Measurements from ENCODE around the gene RNF186. TPM values are rescaled to one million over a fixed set of nuclear protein-coding genes. Genes with fewer than 3 reads are reported as not detected.

RNF186 gene
- total RNA-seq, 1 donor from 2014 or later: not detected

DNA sequence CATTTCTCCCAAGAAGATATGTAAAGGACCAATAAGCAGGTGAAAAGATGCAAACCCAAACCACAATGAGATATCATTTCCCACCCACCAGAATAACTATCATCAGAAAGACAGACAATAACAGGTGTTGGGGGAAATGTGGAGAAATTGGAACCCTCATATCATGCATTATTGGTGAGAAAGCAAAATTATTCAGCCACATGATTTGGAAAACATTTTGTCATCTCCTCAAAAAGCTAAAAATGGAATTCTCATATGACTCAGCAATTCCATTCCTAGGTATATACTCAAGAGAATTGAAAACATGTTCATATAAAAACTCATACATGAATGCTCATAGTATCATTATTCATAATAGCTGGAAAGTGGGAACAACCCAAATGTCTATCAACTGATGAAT lies 25.1 kb upstream of the RNF186 start:
- no peak for TF ChIP-seq CTCF (IDR thresholded peaks at IDR 0.05; ENCODE audit: unreplicated experiment)
- Mint-ChIP-seq H3K27me3 (peaks cover 15% of the 10 kb centered on the region), H3K4me3 (ENCODE audit: low read depth) (no peak overlapping the region), H3K4me1 (ENCODE audit: low read depth) (peaks cover 3% of the 10 kb centered on the region), H3K36me3 (ENCODE audit: insufficient read depth) (no peaks in the 10 kb centered on the region), H3K9me3 (ENCODE audit: low read depth) (no peaks in the 10 kb centered on the region), H3K27ac (no peak overlapping the region)
- no peak for DNase-seq (ENCODE audit: low spot score, unreplicated experiment)

DNA sequence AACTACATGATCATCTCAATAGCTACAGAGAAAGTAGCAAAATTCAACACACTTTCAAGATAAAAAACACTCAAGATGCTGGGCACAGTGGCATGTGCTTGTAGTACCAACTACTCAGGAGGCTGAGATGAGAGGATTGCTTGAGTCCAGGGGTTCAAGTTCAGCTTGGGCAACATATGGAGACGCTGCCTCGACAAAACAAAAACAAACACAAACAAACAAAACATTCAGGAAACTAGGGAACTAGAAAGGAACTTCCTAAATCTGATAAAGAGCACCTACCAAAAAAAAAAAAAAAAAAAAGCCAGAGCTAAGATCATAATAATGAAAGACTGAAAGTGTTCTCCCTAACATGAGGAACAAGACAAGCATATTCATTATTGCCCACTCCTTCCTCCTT lies 22.8 kb upstream of the RNF186 start:
- H3K4me3 Mint-ChIP-seq (ENCODE audit: low read depth): no peak overlapping the region
- no peak for DNase-seq (ENCODE audit: low spot score, unreplicated experiment)
- H3K36me3 Mint-ChIP-seq (ENCODE audit: insufficient read depth): no peaks in the 10 kb centered on the region
- no peak overlapping the region for H3K27ac Mint-ChIP-seq
- H3K27me3 Mint-ChIP-seq: peaks cover 15% of the 10 kb centered on the region
- no peaks in the 10 kb centered on the region for H3K4me1 Mint-ChIP-seq (ENCODE audit: low read depth)
- H3K9me3 Mint-ChIP-seq (ENCODE audit: low read depth): no peaks in the 10 kb centered on the region
- TF ChIP-seq CTCF (IDR thresholded peaks at IDR 0.05; ENCODE audit: unreplicated experiment): no peak

DNA sequence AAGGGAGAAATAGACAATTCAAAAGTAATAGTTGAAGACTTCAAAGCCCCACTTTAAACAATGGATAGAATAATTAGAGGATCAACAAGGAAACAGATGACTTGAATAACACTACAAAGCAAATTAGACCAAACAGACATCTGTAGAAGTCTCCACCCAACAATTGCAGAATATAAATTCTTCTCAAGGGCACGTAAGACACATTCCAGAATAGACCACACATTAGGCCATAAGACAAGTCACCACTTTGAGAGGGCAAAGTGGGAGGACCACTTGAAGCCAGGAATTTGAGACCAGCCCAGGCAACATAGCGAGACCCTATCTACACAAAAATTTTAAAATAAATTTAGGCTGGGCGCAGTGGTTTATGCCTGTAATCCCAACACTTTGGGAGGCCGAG lies 20.5 kb upstream of the RNF186 start:
- DNase-seq (ENCODE audit: low spot score, unreplicated experiment): no peak
- no peaks in the 10 kb centered on the region for H3K4me1 Mint-ChIP-seq (ENCODE audit: low read depth)
- H3K27ac Mint-ChIP-seq: no peak overlapping the region
- H3K36me3 Mint-ChIP-seq (ENCODE audit: insufficient read depth): no peaks in the 10 kb centered on the region
- TF ChIP-seq CTCF (IDR thresholded peaks at IDR 0.05; ENCODE audit: unreplicated experiment): no peak
- peaks cover 25% of the 10 kb centered on the region for H3K27me3 Mint-ChIP-seq
- H3K4me3 Mint-ChIP-seq (ENCODE audit: low read depth): no peak overlapping the region
- peaks cover 15% of the 10 kb centered on the region for H3K9me3 Mint-ChIP-seq (ENCODE audit: low read depth)

GRCh38 chr1:19831441-19831840 lies 16.4 kb upstream of the RNF186 start:
- H3K36me3 Mint-ChIP-seq (ENCODE audit: insufficient read depth): no peaks in the 10 kb centered on the region
- no peak overlapping the region for H3K4me3 Mint-ChIP-seq (ENCODE audit: low read depth)
- no peak overlapping the region for H3K27ac Mint-ChIP-seq
- no peaks in the 10 kb centered on the region for H3K4me1 Mint-ChIP-seq (ENCODE audit: low read depth)
- peaks cover 13% of the 10 kb centered on the region for H3K27me3 Mint-ChIP-seq
- peaks cover 15% of the 10 kb centered on the region for H3K9me3 Mint-ChIP-seq (ENCODE audit: low read depth)
- no peak for TF ChIP-seq CTCF (IDR thresholded peaks at IDR 0.05; ENCODE audit: unreplicated experiment)
- no peak for DNase-seq (ENCODE audit: low spot score, unreplicated experiment)

DNA sequence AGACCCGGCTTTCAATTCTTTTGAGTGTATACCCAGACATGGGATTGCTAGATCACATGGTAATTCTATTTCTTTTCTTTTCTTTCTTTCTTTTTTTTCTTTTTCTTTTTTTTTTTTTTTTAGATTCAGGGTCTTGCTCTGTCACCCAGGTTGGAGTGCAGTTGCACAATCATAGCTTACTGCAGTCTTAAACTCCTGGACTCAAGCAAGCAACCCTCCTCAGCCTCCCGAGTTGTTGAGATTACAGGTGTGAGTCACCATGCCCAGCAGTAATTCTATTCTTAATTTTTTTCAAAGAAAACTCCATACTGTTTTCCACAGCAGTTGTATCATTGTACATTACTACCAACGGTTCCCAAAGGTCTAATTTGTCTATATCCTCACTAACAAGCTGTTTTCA lies 13.5 kb upstream of the RNF186 start:
- no peak overlapping the region for H3K27ac Mint-ChIP-seq
- no peaks in the 10 kb centered on the region for H3K36me3 Mint-ChIP-seq (ENCODE audit: insufficient read depth)
- no peak overlapping the region for H3K4me3 Mint-ChIP-seq (ENCODE audit: low read depth)
- H3K27me3 Mint-ChIP-seq: peaks cover 19% of the 10 kb centered on the region
- DNase-seq (ENCODE audit: low spot score, unreplicated experiment): no peak
- H3K4me1 Mint-ChIP-seq (ENCODE audit: low read depth): no peaks in the 10 kb centered on the region
- peaks cover 15% of the 10 kb centered on the region for H3K9me3 Mint-ChIP-seq (ENCODE audit: low read depth)
- no peak for TF ChIP-seq CTCF (IDR thresholded peaks at IDR 0.05; ENCODE audit: unreplicated experiment)

Data from progenitor cell of endocrine pancreas (in vitro differentiated cells).